Breast epithelium (tissue), 4 donors: ENCODE results near the gene FRY. TPM values are rescaled to one million over a fixed set of nuclear protein-coding genes. Genes with fewer than 3 reads are reported as not detected.

Experiments
- DNase-seq, 2 donors: peaks; one replicate each; pipeline ENCODE4 v3.0.0-alpha.2; 2019; ENCODE audit warnings: low spot score in 2 of 2
- H3K27ac ChIP-seq, 2 donors: fragments of 200-600 bp; sonication (generic) in 1 of 2; one replicate each; pipeline ENCODE4 v1.5.1; 2016 to 2019; ENCODE audit warnings: mild to moderate bottlenecking in 1 of 2
- H3K27me3 ChIP-seq, 2 donors: fragments of 200-600 bp; sonication (generic) in 1 of 2; one replicate each; pipeline versions ENCODE4 v1.5.1 to v1.6.0; 2017 to 2019; ENCODE audit warnings: control low read depth in 1 of 2, mild to moderate bottlenecking in 1 of 2
- H3K36me3 ChIP-seq: fragments of 200-600 bp; one replicate; pipeline ENCODE4 v1.5.1; 2019
- H3K4me1 ChIP-seq, 2 donors: fragments of 200-600 bp; sonication (generic); one replicate each; pipeline ENCODE4 v1.5.1; 2016 to 2019; ENCODE audit warnings: control low read depth in 1 of 2
- H3K4me3 ChIP-seq, 3 donors: fragments of 200-600 bp; sonication (generic); 1 replicate in 2 of 3; 2 replicates in 1 of 3; pipeline ENCODE4 v1.5.1; 2016 to 2019; ENCODE audit warnings: mild to moderate bottlenecking in 3 of 3, moderate library complexity in 2 of 3
- H3K9me3 ChIP-seq, 2 donors: fragments of 200-600 bp; sonication (generic) in 1 of 2; one replicate each; pipeline ENCODE4 v1.5.1; 2016 to 2019; ENCODE audit warnings: control low read depth in 1 of 2
- POLR2A ChIP-seq: fragments of 450-650 bp; IDR thresholded peaks from one replicate; pipeline ENCODE4 v1.6.1; 2016; ENCODE audit warnings: antibody characterized with exemption, mild to moderate bottlenecking, moderate library complexity
- POLR2AphosphoS5 ChIP-seq, 3 donors: sonication (generic); formaldehyde crosslinking; IDR thresholded peaks; one replicate each; pipeline ENCODE4 v1.6.1; 2017; ENCODE audit warnings: antibody characterized with exemption in 3 of 3
- intact Hi-C: fragments of 100-400 bp; cut with DNase I; formaldehyde crosslinking; loops from one replicate; pipeline ENCODE4 v1.15.1; 2023; ENCODE audit warnings: low total_unique reads
- total RNA-seq, 3 donors: library from RNA; depleted of rRNA; stranded (reverse); fragments of >200 nt; gene quantifications; one replicate each; pipeline ENCODE4 v1.1.0, GENCODE V29; 2016
- TF ChIP-seq, protein P1 (sequence below), 3 donors: fragments of 450-650 bp; IDR thresholded peaks; one replicate each; pipeline ENCODE4 v1.5.1; 2016 to 2017; ENCODE audit warnings: antibody characterized with exemption in 3 of 3, mild to moderate bottlenecking in 3 of 3, moderate library complexity in 3 of 3

The FRY gene
- total RNA-seq, 3 donors from 2014 or later: 41.0 to 52.8 (median 46.4) TPM

DNA sequence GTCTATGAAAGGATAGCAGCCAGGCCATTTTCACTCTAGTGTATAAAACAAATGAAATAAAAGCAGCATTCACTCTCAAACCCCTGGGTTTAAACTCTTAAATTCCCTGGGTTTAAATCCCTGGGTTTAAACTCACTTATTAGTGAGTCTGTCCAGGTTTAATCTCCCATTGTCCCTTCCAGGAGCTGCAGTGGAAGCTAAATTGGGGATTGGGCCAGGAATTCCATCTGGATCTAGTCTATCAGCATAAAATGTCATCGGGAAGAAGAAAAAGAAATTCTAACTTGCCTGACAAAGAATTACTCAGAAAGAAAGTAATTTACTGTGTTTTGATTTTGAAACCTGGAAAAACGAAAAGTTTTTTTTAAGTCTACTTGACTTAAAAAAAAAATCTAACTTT, 54.8 kb downstream of the FRY start:
- DNase-seq: no peak
- H3K36me3 ChIP-seq: no peaks in the 10 kb centered on the region
- TF ChIP-seq, protein P1, sequence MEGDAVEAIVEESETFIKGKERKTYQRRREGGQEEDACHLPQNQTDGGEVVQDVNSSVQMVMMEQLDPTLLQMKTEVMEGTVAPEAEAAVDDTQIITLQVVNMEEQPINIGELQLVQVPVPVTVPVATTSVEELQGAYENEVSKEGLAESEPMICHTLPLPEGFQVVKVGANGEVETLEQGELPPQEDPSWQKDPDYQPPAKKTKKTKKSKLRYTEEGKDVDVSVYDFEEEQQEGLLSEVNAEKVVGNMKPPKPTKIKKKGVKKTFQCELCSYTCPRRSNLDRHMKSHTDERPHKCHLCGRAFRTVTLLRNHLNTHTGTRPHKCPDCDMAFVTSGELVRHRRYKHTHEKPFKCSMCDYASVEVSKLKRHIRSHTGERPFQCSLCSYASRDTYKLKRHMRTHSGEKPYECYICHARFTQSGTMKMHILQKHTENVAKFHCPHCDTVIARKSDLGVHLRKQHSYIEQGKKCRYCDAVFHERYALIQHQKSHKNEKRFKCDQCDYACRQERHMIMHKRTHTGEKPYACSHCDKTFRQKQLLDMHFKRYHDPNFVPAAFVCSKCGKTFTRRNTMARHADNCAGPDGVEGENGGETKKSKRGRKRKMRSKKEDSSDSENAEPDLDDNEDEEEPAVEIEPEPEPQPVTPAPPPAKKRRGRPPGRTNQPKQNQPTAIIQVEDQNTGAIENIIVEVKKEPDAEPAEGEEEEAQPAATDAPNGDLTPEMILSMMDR (IDR thresholded peaks at IDR 0.05): no peak
- no peak for TF ChIP-seq POLR2A
- no peak for TF ChIP-seq POLR2AphosphoS5 (IDR thresholded peaks at IDR 0.05)
- no peaks in the 10 kb centered on the region for H3K27me3 ChIP-seq
- H3K4me1 ChIP-seq: no peaks in the 10 kb centered on the region
- H3K4me3 ChIP-seq: no peak overlapping the region
- H3K27ac ChIP-seq: no peak overlapping the region
- intact Hi-C loops: no loop called here
- no peaks in the 10 kb centered on the region for H3K9me3 ChIP-seq

GRCh38 chr13:32086791-32087441, 55.3 kb downstream of the FRY start:
- Histone ChIP-seq H3K4me1 (no peaks in the 10 kb centered on the region), H3K9me3 (no peaks in the 10 kb centered on the region), H3K36me3 (no peaks in the 10 kb centered on the region), H3K4me3 (no peak overlapping the region), H3K27me3 (no peaks in the 10 kb centered on the region), H3K27ac (no peak overlapping the region)
- intact Hi-C loops: no loop called here
- no peak for DNase-seq
- TF ChIP-seq, protein P1 (IDR thresholded peaks at IDR 0.05): no peak
- no peak for TF ChIP-seq POLR2AphosphoS5 (IDR thresholded peaks at IDR 0.05)
- TF ChIP-seq POLR2A: no peak

- no peak overlapping the region for H3K27ac ChIP-seq
- no peak for TF ChIP-seq POLR2AphosphoS5 (IDR thresholded peaks at IDR 0.05)
- no peak for TF ChIP-seq POLR2A
- TF ChIP-seq, protein P1 (IDR thresholded peaks at IDR 0.05): no peak
- H3K4me1 ChIP-seq: no peaks in the 10 kb centered on the region
- no peaks in the 10 kb centered on the region for H3K36me3 ChIP-seq
- intact Hi-C loops: no loop called here
- DNase-seq: no peak
- no peak overlapping the region for H3K4me3 ChIP-seq
- no peaks in the 10 kb centered on the region for H3K27me3 ChIP-seq
- H3K9me3 ChIP-seq: no peaks in the 10 kb centered on the region
These were observed 56.6 kb downstream of the FRY start for GRCh38 chr13:32087955-32088747.

GRCh38 chr13:32092496-32092895, 60.9 kb downstream of the FRY start:
- no peak for TF ChIP-seq POLR2AphosphoS5 (IDR thresholded peaks at IDR 0.05)
- TF ChIP-seq POLR2A: no peak
- TF ChIP-seq, protein P1 (IDR thresholded peaks at IDR 0.05): no peak
- intact Hi-C loops: no loop called here
- H3K27me3 ChIP-seq: no peaks in the 10 kb centered on the region
- H3K4me3 ChIP-seq: no peak overlapping the region
- H3K36me3 ChIP-seq: no peaks in the 10 kb centered on the region
- DNase-seq: no peak
- H3K27ac ChIP-seq: no peak overlapping the region
- H3K4me1 ChIP-seq: no peaks in the 10 kb centered on the region
- no peaks in the 10 kb centered on the region for H3K9me3 ChIP-seq

GRCh38 chr13:32093006-32093405, 61.4 kb downstream of the FRY start:
- TF ChIP-seq POLR2AphosphoS5 (IDR thresholded peaks at IDR 0.05): no peak
- TF ChIP-seq POLR2A: no peak
- TF ChIP-seq, protein P1 (IDR thresholded peaks at IDR 0.05): no peak
- Histone ChIP-seq H3K36me3 (no peaks in the 10 kb centered on the region), H3K9me3 (no peaks in the 10 kb centered on the region), H3K4me1 (no peaks in the 10 kb centered on the region), H3K27me3 (no peaks in the 10 kb centered on the region), H3K27ac (no peak overlapping the region), H3K4me3 (no peak overlapping the region)
- DNase-seq: no peak
- intact Hi-C loops: no loop called here
